Liver (tissue), 3 donors: ENCODE measurements around the gene TSPYL6.

ENCODE experiments used
- EGR1 ChIP-seq, 2 donors: IDR thresholded peaks; 2 replicates each; pipeline ENCODE4 v1.6.1; 2016 to 2018; ENCODE audit warnings: antibody characterized with exemption in 2 of 2, low read depth in 2 of 2
- JUND ChIP-seq, 2 donors: IDR thresholded peaks; 2 replicates each; pipeline ENCODE4 v1.6.1; 2016; ENCODE audit warnings: antibody characterized with exemption in 2 of 2
- TF ChIP-seq, protein P1 (sequence below): fragments of 150-350 bp; IDR thresholded peaks from 2 replicates; pipeline ENCODE4 v1.5.1; 2017; ENCODE audit warnings: improper control_type of control experiment, low read depth, low read length; ENCODE audit not compliant: missing input control
- TF ChIP-seq, protein P2 (sequence below): IDR thresholded peaks from 2 replicates; pipeline ENCODE4 v1.6.1; 2016; ENCODE audit warnings: antibody characterized with exemption
- TF ChIP-seq, protein P3 (sequence below): IDR thresholded peaks from 2 replicates; pipeline ENCODE4 v1.6.1; 2016; ENCODE audit warnings: antibody characterized with exemption
- donor health status: healthy.
- donor health status: healthy.

GRCh38 chr2:54247115-54247514 lies 8.9 kb downstream of the TSPYL6 start:
- TF ChIP-seq, protein P1, sequence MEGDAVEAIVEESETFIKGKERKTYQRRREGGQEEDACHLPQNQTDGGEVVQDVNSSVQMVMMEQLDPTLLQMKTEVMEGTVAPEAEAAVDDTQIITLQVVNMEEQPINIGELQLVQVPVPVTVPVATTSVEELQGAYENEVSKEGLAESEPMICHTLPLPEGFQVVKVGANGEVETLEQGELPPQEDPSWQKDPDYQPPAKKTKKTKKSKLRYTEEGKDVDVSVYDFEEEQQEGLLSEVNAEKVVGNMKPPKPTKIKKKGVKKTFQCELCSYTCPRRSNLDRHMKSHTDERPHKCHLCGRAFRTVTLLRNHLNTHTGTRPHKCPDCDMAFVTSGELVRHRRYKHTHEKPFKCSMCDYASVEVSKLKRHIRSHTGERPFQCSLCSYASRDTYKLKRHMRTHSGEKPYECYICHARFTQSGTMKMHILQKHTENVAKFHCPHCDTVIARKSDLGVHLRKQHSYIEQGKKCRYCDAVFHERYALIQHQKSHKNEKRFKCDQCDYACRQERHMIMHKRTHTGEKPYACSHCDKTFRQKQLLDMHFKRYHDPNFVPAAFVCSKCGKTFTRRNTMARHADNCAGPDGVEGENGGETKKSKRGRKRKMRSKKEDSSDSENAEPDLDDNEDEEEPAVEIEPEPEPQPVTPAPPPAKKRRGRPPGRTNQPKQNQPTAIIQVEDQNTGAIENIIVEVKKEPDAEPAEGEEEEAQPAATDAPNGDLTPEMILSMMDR, result no peak
- TF ChIP-seq JUND (IDR thresholded peaks at IDR 0.05), result no peak
- TF ChIP-seq, protein P2, sequence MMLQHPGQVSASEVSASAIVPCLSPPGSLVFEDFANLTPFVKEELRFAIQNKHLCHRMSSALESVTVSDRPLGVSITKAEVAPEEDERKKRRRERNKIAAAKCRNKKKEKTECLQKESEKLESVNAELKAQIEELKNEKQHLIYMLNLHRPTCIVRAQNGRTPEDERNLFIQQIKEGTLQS, result no peak
- TF ChIP-seq, protein P3, sequence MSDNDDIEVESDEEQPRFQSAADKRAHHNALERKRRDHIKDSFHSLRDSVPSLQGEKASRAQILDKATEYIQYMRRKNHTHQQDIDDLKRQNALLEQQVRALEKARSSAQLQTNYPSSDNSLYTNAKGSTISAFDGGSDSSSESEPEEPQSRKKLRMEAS, result no peak
- TF ChIP-seq EGR1 (IDR thresholded peaks at IDR 0.05; ENCODE audit: low read depth in 2 of 2), result no peak
